ENCODE measurements around the gene KIAA0513. TPM values are rescaled to one million over a fixed set of nuclear protein-coding genes. Genes with fewer than 3 reads are reported as not detected.

KIAA0513 gene
- polyA plus RNA-seq (2013, experiment 1 of 2; ENCODE audit: insufficient read length), result 7.9 TPM
- polyA plus RNA-seq (2013, experiment 2 of 2; ENCODE audit: insufficient read length), result 13.0 TPM

GRCh38 chr16:85027349-85027957 lies at the start of gene KIAA0513:
TSS of gene KIAA0513 (plus strand) at chr16:85027795. CDS start at chr16:85067072, 39,277 bp downstream.
- peak; percentile 90 for DNase-seq

GRCh38 chr16:84979516-84979915 lies 48.1 kb upstream of the KIAA0513 start:
- peak; percentile 74 for DNase-seq

- no peak for DNase-seq
Measured at GRCh38 chr16:84982434-84982833, 45.2 kb upstream of the KIAA0513 start.

GRCh38 chr16:84985079-84986065 lies 42.2 kb upstream of the KIAA0513 start:
- peak; percentile 96 for DNase-seq

GRCh38 chr16:84986102-84986501 lies 41.5 kb upstream of the KIAA0513 start:
- DNase-seq, result no peak

- no peak for DNase-seq
Measured at GRCh38 chr16:84986879-84987278, 40.7 kb upstream of the KIAA0513 start.

GRCh38 chr16:84988328-84989080 lies 39.1 kb upstream of the KIAA0513 start:
- DNase-seq, result no peak

GRCh38 chr16:84989749-84990620 lies 37.6 kb upstream of the KIAA0513 start:
- DNase-seq, result no peak

- no peak for DNase-seq
Measured at GRCh38 chr16:84990782-84991181, 36.8 kb upstream of the KIAA0513 start.

GRCh38 chr16:84992717-84993075 lies 34.9 kb upstream of the KIAA0513 start:
- DNase-seq, result peak; percentile 66

GRCh38 chr16:84993926-84994325 lies 33.7 kb upstream of the KIAA0513 start:
- DNase-seq, result no peak

GRCh38 chr16:84995663-84996062 lies 31.9 kb upstream of the KIAA0513 start:
- DNase-seq, result no peak

GRCh38 chr16:84996365-84996764 lies 31.2 kb upstream of the KIAA0513 start:
- no peak for DNase-seq

- DNase-seq, result no peak
Measured at GRCh38 chr16:84999200-84999599, 28.4 kb upstream of the KIAA0513 start.

- no peak for DNase-seq
Measured at GRCh38 chr16:84999857-85000480, 27.6 kb upstream of the KIAA0513 start.

GRCh38 chr16:85002099-85002541 lies 25.5 kb upstream of the KIAA0513 start:
- DNase-seq, result peak; percentile 59

GRCh38 chr16:85002608-85003007 lies 25.0 kb upstream of the KIAA0513 start:
- no peak for DNase-seq

GRCh38 chr16:85003076-85003475 lies 24.5 kb upstream of the KIAA0513 start:
- no peak for DNase-seq

GRCh38 chr16:85003725-85004586 lies 23.6 kb upstream of the KIAA0513 start:
- DNase-seq, result no peak

- DNase-seq, result peak; percentile 97
Measured at GRCh38 chr16:85004587-85005205, 22.9 kb upstream of the KIAA0513 start.

All from fibroblast of skin of back (primary cell).